HFFc6 (cell line): Measurements from ENCODE around the gene CTCFL. TPM values are rescaled to one million over a fixed set of nuclear protein-coding genes. Genes with fewer than 3 reads are reported as not detected.
"Not testable (repeated sequence)": the region's sequence is repeated elsewhere in the genome, so short reads cannot be mapped to it uniquely, and the experiment has no call there.

Source experiments
- DNase-seq: peaks from one replicate; pipeline ENCODE4 v3.0.0-alpha.2; 2018
- H3K27ac Mint-ChIP-seq: 2 replicates; pipeline ENCODE4 v1.8.0; 2020; ENCODE audit warnings: mild to moderate bottlenecking, mixed read lengths
- H3K27me3 Mint-ChIP-seq: 2 replicates; pipeline ENCODE4 v1.8.0; 2021; ENCODE audit warnings: mild to moderate bottlenecking, moderate library complexity, mixed read lengths; ENCODE audit not compliant: insufficient read depth
- H3K36me3 Mint-ChIP-seq: 2 replicates; pipeline ENCODE4 v1.8.0; 2021; ENCODE audit warnings: low read depth, mixed read lengths
- H3K4me1 Mint-ChIP-seq: 2 replicates; pipeline ENCODE4 v1.8.0; 2020; ENCODE audit warnings: low read depth, mixed read lengths
- H3K4me3 Mint-ChIP-seq: 2 replicates; pipeline ENCODE4 v1.8.0; 2020; ENCODE audit warnings: mild to moderate bottlenecking, moderate library complexity, mixed read lengths
- H3K9me3 Mint-ChIP-seq: 2 replicates; pipeline ENCODE4 v1.8.0; 2020; ENCODE audit warnings: mild to moderate bottlenecking, mixed read lengths
- total RNA-seq, 6 experiments: library from RNA; stranded (reverse); fragmentation: NEBNext Ultra II Directional; extraction: Animal tissue kit (Norgen Biotek cat#: 25700); gene quantifications; 2 replicates in 1 of 6; 3 replicates in 5 of 6; pipeline ENCODE4 v1.2.3, GENCODE V29; 2021
- TF ChIP-seq, protein P1 (sequence below): fragments of 200-600 bp; sonication (generic); IDR thresholded peaks from 2 replicates; pipeline ENCODE4 v1.5.0; 2021; ENCODE audit warnings: antibody characterized with exemption, mild to moderate bottlenecking

The CTCFL gene
- total RNA-seq, 6 experiments from 2014 or later, result not detected

DNA sequence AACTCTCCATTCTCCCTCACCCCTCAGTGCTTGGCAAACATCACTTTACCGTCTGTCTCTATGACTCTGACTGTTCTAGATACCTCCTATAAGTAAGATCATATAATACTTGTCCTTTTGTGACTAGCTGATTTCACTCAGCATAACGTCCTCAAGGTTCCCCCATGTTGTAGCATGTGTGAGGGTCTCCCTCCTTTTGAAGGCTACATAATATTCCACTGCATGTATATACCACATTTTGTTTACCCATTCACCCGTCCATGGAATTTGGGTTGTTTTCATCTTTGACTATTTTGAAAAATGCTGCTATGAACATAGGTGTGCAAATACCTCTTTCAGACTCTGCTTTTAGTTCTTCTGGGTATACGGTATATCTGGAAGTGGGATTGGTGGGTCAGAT, 28.3 kb downstream of the CTCFL start:
- Mint-ChIP-seq H3K36me3 (no peaks in the 10 kb centered on the region), H3K4me3 (no peak overlapping the region), H3K27ac (no peak overlapping the region), H3K4me1 (peaks cover 30% of the 10 kb centered on the region), H3K27me3 (peaks cover 2% of the 10 kb centered on the region), H3K9me3 (no peaks in the 10 kb centered on the region)
- DNase-seq, result no peak
- TF ChIP-seq, protein P1, sequence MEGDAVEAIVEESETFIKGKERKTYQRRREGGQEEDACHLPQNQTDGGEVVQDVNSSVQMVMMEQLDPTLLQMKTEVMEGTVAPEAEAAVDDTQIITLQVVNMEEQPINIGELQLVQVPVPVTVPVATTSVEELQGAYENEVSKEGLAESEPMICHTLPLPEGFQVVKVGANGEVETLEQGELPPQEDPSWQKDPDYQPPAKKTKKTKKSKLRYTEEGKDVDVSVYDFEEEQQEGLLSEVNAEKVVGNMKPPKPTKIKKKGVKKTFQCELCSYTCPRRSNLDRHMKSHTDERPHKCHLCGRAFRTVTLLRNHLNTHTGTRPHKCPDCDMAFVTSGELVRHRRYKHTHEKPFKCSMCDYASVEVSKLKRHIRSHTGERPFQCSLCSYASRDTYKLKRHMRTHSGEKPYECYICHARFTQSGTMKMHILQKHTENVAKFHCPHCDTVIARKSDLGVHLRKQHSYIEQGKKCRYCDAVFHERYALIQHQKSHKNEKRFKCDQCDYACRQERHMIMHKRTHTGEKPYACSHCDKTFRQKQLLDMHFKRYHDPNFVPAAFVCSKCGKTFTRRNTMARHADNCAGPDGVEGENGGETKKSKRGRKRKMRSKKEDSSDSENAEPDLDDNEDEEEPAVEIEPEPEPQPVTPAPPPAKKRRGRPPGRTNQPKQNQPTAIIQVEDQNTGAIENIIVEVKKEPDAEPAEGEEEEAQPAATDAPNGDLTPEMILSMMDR, result no peak

DNA sequence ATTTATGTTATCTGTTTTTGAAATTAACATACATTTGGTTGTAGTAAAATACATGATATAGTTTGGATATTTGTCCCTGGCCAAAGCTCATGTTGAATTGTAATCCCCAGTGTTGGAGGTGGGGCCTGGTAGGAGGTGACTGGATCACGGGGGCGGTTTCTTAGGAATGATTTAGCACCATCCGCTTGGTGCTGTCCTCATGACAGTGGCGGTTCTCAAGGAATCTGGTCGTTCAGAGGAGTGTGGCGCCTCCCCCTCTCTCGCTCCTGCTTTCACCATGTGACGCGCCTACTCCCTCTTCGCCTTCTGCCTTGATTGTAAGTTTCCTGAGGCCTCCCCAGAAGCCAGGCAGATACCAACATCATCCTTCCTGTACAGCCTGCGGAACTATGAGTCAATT, 29.0 kb downstream of the CTCFL start:
- Mint-ChIP-seq H3K4me3 (no peak overlapping the region), H3K27ac (no peak overlapping the region), H3K27me3 (peaks cover 2% of the 10 kb centered on the region), H3K4me1 (peaks cover 23% of the 10 kb centered on the region), H3K36me3 (no peaks in the 10 kb centered on the region), H3K9me3 (no peaks in the 10 kb centered on the region)
- TF ChIP-seq, protein P1, result no peak
- no peak for DNase-seq

DNA sequence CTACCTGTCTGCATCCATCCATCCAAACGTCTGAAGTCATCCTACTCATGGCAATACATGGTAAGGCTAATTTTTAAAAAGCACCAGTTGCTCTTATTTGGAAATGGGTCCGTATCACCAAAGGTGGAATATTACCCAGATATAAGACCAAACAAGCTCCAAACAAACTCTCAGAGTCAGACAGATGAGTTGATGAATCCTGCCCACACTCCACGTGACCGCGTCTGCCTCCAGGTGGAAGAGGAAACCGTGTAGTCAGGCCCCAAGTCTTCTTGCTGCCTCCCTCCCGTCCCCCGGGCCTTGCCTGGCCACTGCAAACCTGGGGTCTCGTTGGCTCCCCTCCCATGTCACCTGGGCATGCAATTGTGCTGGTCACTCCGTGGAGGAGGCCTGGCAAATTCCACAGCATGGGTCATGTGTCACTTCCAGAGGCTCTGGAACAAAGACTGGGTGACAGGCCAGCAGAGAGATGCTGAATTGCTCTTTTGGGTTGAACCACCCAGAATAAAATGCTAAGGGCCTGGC, 31.8 kb downstream of the CTCFL start:
- Mint-ChIP-seq H3K9me3 (no peaks in the 10 kb centered on the region), H3K27me3 (peaks cover 9% of the 10 kb centered on the region), H3K36me3 (no peaks in the 10 kb centered on the region), H3K4me3 (no peak overlapping the region), H3K27ac (no peak overlapping the region), H3K4me1 (peaks cover 13% of the 10 kb centered on the region)
- DNase-seq, result no peak
- TF ChIP-seq, protein P1, result no peak

DNA sequence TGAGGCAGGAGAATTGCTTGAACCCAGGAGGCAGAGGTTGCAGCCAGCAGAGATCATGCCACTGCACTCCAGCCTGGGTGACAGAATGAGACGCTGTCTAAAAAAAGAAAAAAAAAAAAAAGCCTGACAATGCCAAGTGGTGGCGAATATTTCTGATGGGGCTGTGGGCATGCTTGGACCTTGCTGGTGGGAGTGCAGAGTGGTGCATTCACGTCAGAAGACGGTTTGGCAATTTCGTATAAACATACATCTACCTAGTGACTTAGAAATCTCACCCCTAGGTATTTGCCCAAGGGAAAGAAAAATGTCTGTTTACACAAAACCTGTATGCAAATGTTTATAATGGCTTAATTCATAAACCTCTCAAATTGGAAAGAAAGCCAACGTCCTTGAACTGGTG, 33.6 kb downstream of the CTCFL start:
- Mint-ChIP-seq H3K27me3 (peaks cover 16% of the 10 kb centered on the region), H3K27ac (no peak overlapping the region)

GRCh38 chr20:57488277-57488676, 36.7 kb downstream of the CTCFL start:
- H3K27ac Mint-ChIP-seq, H3K9me3 Mint-ChIP-seq, H3K4me3 Mint-ChIP-seq, H3K36me3 Mint-ChIP-seq, DNase-seq, H3K4me1 Mint-ChIP-seq: not testable (repeated sequence)
- H3K27me3 Mint-ChIP-seq, result peaks cover 18% of the 10 kb centered on the region

More for the DNA sequence above, 33.6 kb downstream of the CTCFL start:
- Mint-ChIP-seq H3K36me3 (no peaks in the 10 kb centered on the region), H3K9me3 (no peaks in the 10 kb centered on the region), H3K4me1 (peaks cover 12% of the 10 kb centered on the region), H3K4me3 (no peak overlapping the region)
- DNase-seq, result no peak
- TF ChIP-seq, protein P1, result no peak

- Mint-ChIP-seq H3K9me3 (no peaks in the 10 kb centered on the region), H3K27me3 (peaks cover 35% of the 10 kb centered on the region), H3K4me3 (no peak overlapping the region), H3K36me3 (no peaks in the 10 kb centered on the region), H3K27ac (no peak overlapping the region), H3K4me1 (no peaks in the 10 kb centered on the region)
- DNase-seq, result no peak
- TF ChIP-seq, protein P1, result no peak
Observed at GRCh38 chr20:57485770-57486169, 39.2 kb downstream of the CTCFL start.
